T-cell (primary cell): ENCODE measurements around the gene MICAL2. TPM values are rescaled to one million over a fixed set of nuclear protein-coding genes. Genes with fewer than 3 reads are reported as not detected.

Experiments
- ATAC-seq, 4 experiments: fragments of 200-7000 bp in 3 of 4; fragments of 150-1000 bp in 1 of 4; cut with Tn5 transposase; replicated peaks in 1 of 4; 1 replicate in 3 of 4; 2 replicates in 1 of 4; pipeline ENCODE4 v1.10.0; 2021; ENCODE audit warnings: moderate library complexity in 3 of 4, mild to moderate bottlenecking in 2 of 4, moderate number of reproducible peaks in 1 of 4
- CTCF ChIA-PET, 2 donors: fragments of 300-600 bp; sonication (Branson Sonifier 250); formaldehyde crosslinking; loops; one replicate each; lab custom pipeline; 2022; ENCODE audit warnings: antibody characterized with exemption in 2 of 2; lab: Charles Lee
- POLR2A ChIA-PET, 2 donors: fragments of 300-600 bp; sonication (Branson Sonifier 250); formaldehyde crosslinking; loops; one replicate each; lab custom pipeline; 2022; ENCODE audit warnings: antibody characterized with exemption in 2 of 2; lab: Charles Lee
- DNase-seq, 35 experiments: peaks; one replicate each; pipeline versions ENCODE4 v3.0.0 to v3.0.0-alpha.2; 2013 to 2023
- H3K27ac ChIP-seq: one replicate; pipeline ENCODE4 v1.5.1; 2013; ENCODE audit warnings: low read length
- H3K27me3 ChIP-seq, 2 experiments: replicated peaks in 1 of 2; 1 replicate in 1 of 2; 2 replicates in 1 of 2; pipeline versions ENCODE4 v1.6.1 to v1.7.0; 2013; ENCODE audit warnings: low read length in 1 of 2, mixed read lengths in 1 of 2; ENCODE audit not compliant: control insufficient read depth in 2 of 2, insufficient read depth in 2 of 2; ENCODE audit errors: extremely low read depth in 1 of 2
- H3K36me3 ChIP-seq, 2 donors: 1 replicate in 1 of 2; 2 replicates in 1 of 2; pipeline versions ENCODE4 v1.6.1 to v1.7.0; 2013; ENCODE audit warnings: low read length in 1 of 2; ENCODE audit not compliant: control insufficient read depth in 2 of 2, insufficient read depth in 1 of 2; ENCODE audit errors: extremely low read depth in 1 of 2
- H3K4me1 ChIP-seq, 2 experiments: 1 replicate in 1 of 2; 2 replicates in 1 of 2; pipeline versions ENCODE4 v1.6.1 to v1.7.0; 2013; ENCODE audit warnings: low read length in 2 of 2, mixed read lengths in 1 of 2; ENCODE audit not compliant: insufficient read depth in 2 of 2, control insufficient read depth in 1 of 2; ENCODE audit errors: extremely low read depth in 1 of 2
- H3K4me3 ChIP-seq, 2 donors: 1 replicate in 1 of 2; 2 replicates in 1 of 2; pipeline versions ENCODE4 v1.5.1 to v1.7.0; 2013; ENCODE audit warnings: mild to moderate bottlenecking in 2 of 2, low read length in 1 of 2, moderate library complexity in 1 of 2; ENCODE audit not compliant: control insufficient read depth in 1 of 2; ENCODE audit errors: extremely low read depth in 1 of 2
- H3K9me3 ChIP-seq: 2 replicates; pipeline ENCODE4 v1.7.0; 2013
- H3K27ac Mint-ChIP-seq, 2 donors: one replicate each; pipeline ENCODE4 v1.8.0; 2020 to 2021; ENCODE audit warnings: mild to moderate bottlenecking in 2 of 2, mixed read lengths in 2 of 2
- H3K27me3 Mint-ChIP-seq, 2 donors: one replicate each; pipeline ENCODE4 v1.8.0; 2021 to 2022; ENCODE audit warnings: mixed read lengths in 2 of 2
- H3K36me3 Mint-ChIP-seq: one replicate; pipeline ENCODE4 v1.8.0; 2021; ENCODE audit warnings: mixed read lengths
- H3K4me1 Mint-ChIP-seq, 3 donors: one replicate each; pipeline ENCODE4 v1.8.0; 2020 to 2022; ENCODE audit warnings: mixed read lengths in 3 of 3, mild to moderate bottlenecking in 1 of 3
- H3K4me3 Mint-ChIP-seq, 3 donors: one replicate each; pipeline ENCODE4 v1.8.0; 2020 to 2022; ENCODE audit warnings: mild to moderate bottlenecking in 3 of 3, mixed read lengths in 3 of 3, moderate library complexity in 3 of 3
- H3K9me3 Mint-ChIP-seq, 3 donors: one replicate each; pipeline ENCODE4 v1.8.0; 2020 to 2022; ENCODE audit warnings: mixed read lengths in 3 of 3
- WGBS: methylation state at CpG from one replicate; pipeline ENCODE4 v1.1.5; 2013; ENCODE audit warnings: missing lambda C conversion rate; ENCODE audit not compliant: insufficient coverage; 5-methylcytosine and 5-hydroxymethylcytosine counted together
- total RNA-seq, 35 experiments: library from RNA in 6 of 35; stranded (reverse) in 6 of 35; fragments of 120-200 nt in 1 of 35; gene quantifications; one replicate each; pipeline versions ENCODE4 v1.2.1 to v1.2.4 and lab custom pipeline; 2013 to 2026

Gene MICAL2
- total RNA-seq, 5 donors from 2014 or later (not counting 1 experiment from before 2014, with no cell fraction given), result 13.7 to 38.7 (median 22.9) TPM

- ATAC-seq (no peak), DNase-seq (no peak)
- H3K27ac ChIP-seq, result no peak overlapping the region
- H3K4me3 ChIP-seq, result no peak overlapping the region
- Mint-ChIP-seq H3K4me3 (no peak overlapping the region), H3K9me3 (no peaks in the 10 kb centered on the region), H3K4me1 (no peaks in the 10 kb centered on the region), H3K27ac (no peak overlapping the region), H3K36me3 (no peaks in the 10 kb centered on the region), H3K27me3 (no peaks in the 10 kb centered on the region)
- WGBS, result 83% methylated on average over 2 of the region's 4 CpGs
- peaks cover 0 to 4% of the 10 kb centered on the region in 2 experiments for H3K27me3 ChIP-seq
- no peaks in the 10 kb centered on the region for H3K4me1 ChIP-seq
- no peaks in the 10 kb centered on the region for H3K9me3 ChIP-seq
- H3K36me3 ChIP-seq, result no peaks in the 10 kb centered on the region
- CTCF ChIA-PET, result no interaction called here
- POLR2A ChIA-PET, result no interaction called here
These were observed 33.4 kb upstream of the MICAL2 start for GRCh38 chr11:12076840-12077534.

GRCh38 chr11:12077535-12078280 is 32.7 kb upstream of the MICAL2 start:
- CTCF ChIA-PET, result no interaction called here
- Histone ChIP-seq H3K27me3 (peaks cover 0 to 4% of the 10 kb centered on the region in 2 experiments), H3K4me1 (no peaks in the 10 kb centered on the region), H3K9me3 (no peaks in the 10 kb centered on the region), H3K36me3 (no peaks in the 10 kb centered on the region), H3K27ac (no peak overlapping the region), H3K4me3 (no peak overlapping the region)
- Mint-ChIP-seq H3K4me1 (no peaks in the 10 kb centered on the region), H3K36me3 (no peaks in the 10 kb centered on the region), H3K4me3 (no peak overlapping the region), H3K27me3 (no peaks in the 10 kb centered on the region), H3K9me3 (no peaks in the 10 kb centered on the region), H3K27ac (no peak overlapping the region)
- 88% methylated on average over 3 of the region's 7 CpGs for WGBS
- ATAC-seq, result no peak
- no peak for DNase-seq
- POLR2A ChIA-PET, result no interaction called here

- Histone ChIP-seq H3K4me1 (no peaks in the 10 kb centered on the region), H3K4me3 (no peak overlapping the region), H3K9me3 (no peaks in the 10 kb centered on the region), H3K27ac (no peak overlapping the region), H3K36me3 (no peaks in the 10 kb centered on the region), H3K27me3 (peaks cover 0 to under 1% of the 10 kb centered on the region in 2 experiments)
- no CpG with 5 or more reads among the region's 13 CpGs for WGBS
- H3K36me3 Mint-ChIP-seq, result no peaks in the 10 kb centered on the region
- no peak for DNase-seq
- no peaks in the 10 kb centered on the region for H3K27me3 Mint-ChIP-seq
- H3K9me3 Mint-ChIP-seq, result peaks cover 0 to 3% (median 0%) of the 10 kb centered on the region in 3 donors
- H3K4me3 Mint-ChIP-seq, result no peak overlapping the region
- no peak for ATAC-seq
- H3K4me1 Mint-ChIP-seq, result peaks cover 0 to 2% (median 2%) of the 10 kb centered on the region in 3 donors
- H3K27ac Mint-ChIP-seq, result no peak overlapping the region
- ChIA-PET POLR2A (interaction anchor here in 1 of 2 donors (0.6 kb wide), 1 partner anchor 91 kb away, joined by 4 read pairs; no protein-coding TSS in a partner anchor), CTCF (no interaction called here)
These were observed 30.4 kb upstream of the MICAL2 start for GRCh38 chr11:12079726-12080556.

- H3K4me1 Mint-ChIP-seq, result peaks cover 32 to 34% (median 32%) of the 10 kb centered on the region in 3 donors
- no peak for ATAC-seq
- 79% methylated on average over 1 of the region's 1 CpG for whole genome bisulfite sequencing
These were observed 27.0 kb upstream of the MICAL2 start for GRCh38 chr11:12083380-12083779.

GRCh38 chr11:12084256-12084655 is 26.1 kb upstream of the MICAL2 start:
- no peak overlapping the region for H3K4me3 Mint-ChIP-seq
- ChIA-PET CTCF (interaction anchor here in 1 of 2 donors (0.5 to 0.6 kb wide), 2 partner anchors 19 to 806 kb away, joined by 3 read pairs; no protein-coding TSS in a partner anchor), POLR2A (no interaction called here)
- ATAC-seq (no peak), DNase-seq (no peak)
- H3K36me3 Mint-ChIP-seq, result no peaks in the 10 kb centered on the region
- H3K9me3 Mint-ChIP-seq, result peaks cover 0 to 3% (median 0%) of the 10 kb centered on the region in 3 donors
- H3K4me1 Mint-ChIP-seq, result peaks cover 41 to 42% (median 41%) of the 10 kb centered on the region in 3 donors
- H3K4me1 ChIP-seq, result peaks cover 24 to 42% of the 10 kb centered on the region in 2 experiments
- no peak overlapping the region for H3K4me3 ChIP-seq
- no peak overlapping the region for H3K27ac Mint-ChIP-seq
- H3K9me3 ChIP-seq, result no peaks in the 10 kb centered on the region
- no peak overlapping the region for H3K27ac ChIP-seq
- H3K27me3 Mint-ChIP-seq, result no peaks in the 10 kb centered on the region
- H3K36me3 ChIP-seq, result no peaks in the 10 kb centered on the region
- no peaks in the 10 kb centered on the region for H3K27me3 ChIP-seq

More at GRCh38 chr11:12083380-12083779, 27.0 kb upstream of the MICAL2 start:
- Histone ChIP-seq H3K4me1 (peaks cover 21 to 33% of the 10 kb centered on the region in 2 experiments), H3K27me3 (no peaks in the 10 kb centered on the region), H3K36me3 (no peaks in the 10 kb centered on the region), H3K9me3 (no peaks in the 10 kb centered on the region), H3K4me3 (no peak overlapping the region), H3K27ac (no peak overlapping the region)
- Mint-ChIP-seq H3K36me3 (no peaks in the 10 kb centered on the region), H3K27ac (no peak overlapping the region), H3K27me3 (no peaks in the 10 kb centered on the region), H3K9me3 (peaks cover 0 to 3% (median 0%) of the 10 kb centered on the region in 3 donors), H3K4me3 (no peak overlapping the region)
- ChIA-PET CTCF (interaction anchor here in 1 of 2 donors (1.0 kb wide), 1 partner anchor 154 kb away, joined by 3 read pairs; no protein-coding TSS in a partner anchor), POLR2A (no interaction called here)
- DNase-seq, result peak in 2 of 35 experiments; percentile 6 to 20
